HepG2 (cell line): ENCODE data around the gene BARX2. TPM values are rescaled to one million over a fixed set of nuclear protein-coding genes. Genes with fewer than 3 reads are reported as not detected.

Source experiments
- ATF1 ChIP-seq: IDR thresholded peaks from 2 replicates; pipeline ENCODE4 v1.6.1; 2016; ENCODE audit warnings: mild to moderate bottlenecking, control low read depth
- EED ChIP-seq: sonication (generic); formaldehyde crosslinking; IDR thresholded peaks from 2 replicates; pipeline ENCODE4 v1.5.0; 2020; ENCODE audit warnings: mild to moderate bottlenecking, missing genetic modification reagents
- ERF ChIP-seq: IDR thresholded peaks from 2 replicates; pipeline ENCODE4 v1.6.1; 2018; ENCODE audit warnings: missing biosample characterization, missing genetic modification reagents
- KAT7 ChIP-seq: IDR thresholded peaks from 2 replicates; pipeline ENCODE4 v1.6.1; 2018; ENCODE audit warnings: borderline replicate concordance, missing compliant biosample characterization
- KDM5B ChIP-seq: sonication (generic); formaldehyde crosslinking; IDR thresholded peaks from 2 replicates; pipeline ENCODE4 v1.4.0; 2020; ENCODE audit warnings: missing genetic modification reagents, mild to moderate bottlenecking, borderline replicate concordance
- MED13 ChIP-seq: sonication (generic); formaldehyde crosslinking; IDR thresholded peaks from 2 replicates; pipeline ENCODE4 v1.5.0; 2020; ENCODE audit warnings: missing genetic modification reagents
- MTERF4 ChIP-seq: sonication (generic); formaldehyde crosslinking; IDR thresholded peaks from 2 replicates; pipeline ENCODE4 v1.8.0; 2023; ENCODE audit warnings: mild to moderate bottlenecking, missing genetic modification reagents
- POGZ ChIP-seq: sonication (generic); formaldehyde crosslinking; IDR thresholded peaks from 2 replicates; pipeline ENCODE4 v1.4.0; 2020; ENCODE audit warnings: mild to moderate bottlenecking, missing genetic modification reagents
- REL ChIP-seq: sonication (generic); formaldehyde crosslinking; conservative IDR thresholded peaks from 2 replicates; pipeline ENCODE4 v1.8.0; 2022; ENCODE audit warnings: mild to moderate bottlenecking, missing genetic modification reagents, moderate library complexity
- RFXANK ChIP-seq: IDR thresholded peaks from 2 replicates; pipeline ENCODE4 v1.6.1; 2016
- SMC3 ChIP-seq: IDR thresholded peaks from 2 replicates; pipeline ENCODE4 v1.6.1; 2011; ENCODE audit warnings: low read length, improper control_type of control experiment
- SSRP1 ChIP-seq: IDR thresholded peaks from 2 replicates; pipeline ENCODE4 v1.6.1; 2016; ENCODE audit warnings: control low read depth
- STAG1 ChIP-seq: sonication (generic); formaldehyde crosslinking; IDR thresholded peaks from 2 replicates; pipeline ENCODE4 v1.4.0; 2020; ENCODE audit warnings: missing genetic modification reagents
- XBP1 ChIP-seq: sonication (generic); formaldehyde crosslinking; IDR thresholded peaks from 2 replicates; pipeline ENCODE4 v1.5.0; 2020; ENCODE audit warnings: missing genetic modification reagents
- ZBTB38 ChIP-seq: sonication (generic); formaldehyde crosslinking; IDR thresholded peaks from 2 replicates; pipeline ENCODE4 v1.5.1; 2020; ENCODE audit warnings: mild to moderate bottlenecking, missing genetic modification reagents
- ZNF430 ChIP-seq: sonication (generic); formaldehyde crosslinking; IDR thresholded peaks from 2 replicates; pipeline ENCODE4 v1.9.0; 2021; ENCODE audit warnings: mild to moderate bottlenecking, missing genetic modification reagents
- ZNF460 ChIP-seq: sonication (generic); formaldehyde crosslinking; IDR thresholded peaks from 2 replicates; pipeline ENCODE4 v1.5.1; 2020; ENCODE audit warnings: missing genetic modification reagents, mild to moderate bottlenecking, borderline replicate concordance
- ZNF484 ChIP-seq: sonication (generic); formaldehyde crosslinking; IDR thresholded peaks from 2 replicates; pipeline ENCODE4 v1.5.1; 2020; ENCODE audit warnings: mild to moderate bottlenecking, low read depth, missing genetic modification reagents, borderline replicate concordance
- ZNF552 ChIP-seq: sonication (generic); formaldehyde crosslinking; IDR thresholded peaks from 2 replicates; pipeline ENCODE4 v1.9.0; 2022; ENCODE audit warnings: missing genetic modification reagents, mild to moderate bottlenecking, borderline replicate concordance
- ZNF562 ChIP-seq: sonication (generic); formaldehyde crosslinking; IDR thresholded peaks from 2 replicates; pipeline ENCODE4 v1.8.0; 2022; ENCODE audit warnings: missing genetic modification reagents, borderline replicate concordance
- ZNF570 ChIP-seq: sonication (generic); formaldehyde crosslinking; IDR thresholded peaks from 2 replicates; pipeline ENCODE4 v1.4.0; 2020; ENCODE audit warnings: mild to moderate bottlenecking, missing genetic modification reagents, borderline replicate concordance
- ZNF710 ChIP-seq: sonication (generic); formaldehyde crosslinking; IDR thresholded peaks from 2 replicates; pipeline ENCODE4 v1.5.0; 2020; ENCODE audit warnings: mild to moderate bottlenecking, missing genetic modification reagents, borderline replicate concordance
- ZNF792 ChIP-seq: IDR thresholded peaks from 2 replicates; pipeline ENCODE4 v1.6.1; 2016
- polyA plus RNA-seq, 8 experiments: library from polyadenylated mRNA; depleted of rRNA in 3 of 8; stranded (reverse) in 7 of 8; unstranded in 1 of 8; fragments of >200 nt; fragmentation: Illumina TruSeq in 4 of 8; extraction: Trizol in 4 of 8; gene quantifications; 2 replicates each; pipeline versions ENCODE4 v1.2.1 to v1.2.3, GENCODE V29; 2011 to 2016; ENCODE audit warnings: low read depth in 4 of 8, missing spikeins in 1 of 8, mixed read lengths in 1 of 8; ENCODE audit not compliant: insufficient read depth in 1 of 8
- total RNA-seq, 5 experiments: library from RNA; depleted of rRNA; stranded (reverse); fragments of >200 nt; fragmentation: Illumina TruSeq; extraction: Trizol; gene quantifications; 2 replicates each; pipeline ENCODE4 v1.2.3, GENCODE V29; 2016; ENCODE audit warnings: low read depth in 1 of 5
- TF ChIP-seq, protein P1 (sequence below): sonication (generic); formaldehyde crosslinking; conservative IDR thresholded peaks from 2 replicates; pipeline ENCODE4 v1.4.0; 2020; ENCODE audit warnings: missing genetic modification reagents
- TF ChIP-seq, protein P2 (sequence below): sonication (generic); formaldehyde crosslinking; IDR thresholded peaks from 2 replicates; pipeline ENCODE4 v1.4.0; 2020; ENCODE audit warnings: missing genetic modification reagents, borderline replicate concordance

BARX2 gene
- total and polyA plus RNA-seq, 2 of the 13 experiments (the other 11 are each of a cell fraction or from before 2014, with no cell fraction given), result not detected

GRCh38 chr11:129364143-129364654 is 11.4 kb upstream of the BARX2 start (continued):
- TF ChIP-seq, protein P1, sequence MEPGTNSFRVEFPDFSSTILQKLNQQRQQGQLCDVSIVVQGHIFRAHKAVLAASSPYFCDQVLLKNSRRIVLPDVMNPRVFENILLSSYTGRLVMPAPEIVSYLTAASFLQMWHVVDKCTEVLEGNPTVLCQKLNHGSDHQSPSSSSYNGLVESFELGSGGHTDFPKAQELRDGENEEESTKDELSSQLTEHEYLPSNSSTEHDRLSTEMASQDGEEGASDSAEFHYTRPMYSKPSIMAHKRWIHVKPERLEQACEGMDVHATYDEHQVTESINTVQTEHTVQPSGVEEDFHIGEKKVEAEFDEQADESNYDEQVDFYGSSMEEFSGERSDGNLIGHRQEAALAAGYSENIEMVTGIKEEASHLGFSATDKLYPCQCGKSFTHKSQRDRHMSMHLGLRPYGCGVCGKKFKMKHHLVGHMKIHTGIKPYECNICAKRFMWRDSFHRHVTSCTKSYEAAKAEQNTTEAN (CRISPR knock-in tag), result no peak
- TF ChIP-seq MTERF4 (0 out of 2 replicates have a peak, but pooled peaks have one; percentile 39), ZNF710 (CRISPR knock-in tag) (peak; percentile 63; the same call in 1 of the 2 replicates), ZNF570 (no peak), KAT7 (CRISPR knock-in tag) (0 out of 2 replicates have a peak, but pooled peaks have one; percentile 43), RFXANK (CRISPR knock-in tag) (no peak), ZNF552 (CRISPR knock-in tag) (no peak), SMC3 (peak; percentile 90), ERF (CRISPR knock-in tag) (peak; percentile 58; the same call in 1 of the 2 replicates), KDM5B (CRISPR knock-in tag) (peak; percentile 53; the same call in 1 of the 2 replicates), POGZ (CRISPR knock-in tag) (peak; percentile 73), ZNF430 (CRISPR knock-in tag) (no peak), STAG1 (peak; percentile 99), ZNF484 (CRISPR knock-in tag) (no peak), ATF1 (CRISPR knock-in tag) (no peak), EED (CRISPR knock-in tag) (no peak), ZNF792 (CRISPR knock-in tag) (peak; percentile 67; the same call in 1 of the 2 replicates), MED13 (0 out of 2 replicates have a peak, but pooled peaks have one; percentile 20), ZNF562 (no peak), SSRP1 (CRISPR knock-in tag) (no peak), ZBTB38 (CRISPR knock-in tag) (peak; percentile 45; the same call in 1 of the 2 replicates), ZNF460 (CRISPR knock-in tag) (no peak), REL (CRISPR knock-in tag) (no peak), XBP1 (CRISPR knock-in tag) (no peak)
- TF ChIP-seq, protein P2, sequence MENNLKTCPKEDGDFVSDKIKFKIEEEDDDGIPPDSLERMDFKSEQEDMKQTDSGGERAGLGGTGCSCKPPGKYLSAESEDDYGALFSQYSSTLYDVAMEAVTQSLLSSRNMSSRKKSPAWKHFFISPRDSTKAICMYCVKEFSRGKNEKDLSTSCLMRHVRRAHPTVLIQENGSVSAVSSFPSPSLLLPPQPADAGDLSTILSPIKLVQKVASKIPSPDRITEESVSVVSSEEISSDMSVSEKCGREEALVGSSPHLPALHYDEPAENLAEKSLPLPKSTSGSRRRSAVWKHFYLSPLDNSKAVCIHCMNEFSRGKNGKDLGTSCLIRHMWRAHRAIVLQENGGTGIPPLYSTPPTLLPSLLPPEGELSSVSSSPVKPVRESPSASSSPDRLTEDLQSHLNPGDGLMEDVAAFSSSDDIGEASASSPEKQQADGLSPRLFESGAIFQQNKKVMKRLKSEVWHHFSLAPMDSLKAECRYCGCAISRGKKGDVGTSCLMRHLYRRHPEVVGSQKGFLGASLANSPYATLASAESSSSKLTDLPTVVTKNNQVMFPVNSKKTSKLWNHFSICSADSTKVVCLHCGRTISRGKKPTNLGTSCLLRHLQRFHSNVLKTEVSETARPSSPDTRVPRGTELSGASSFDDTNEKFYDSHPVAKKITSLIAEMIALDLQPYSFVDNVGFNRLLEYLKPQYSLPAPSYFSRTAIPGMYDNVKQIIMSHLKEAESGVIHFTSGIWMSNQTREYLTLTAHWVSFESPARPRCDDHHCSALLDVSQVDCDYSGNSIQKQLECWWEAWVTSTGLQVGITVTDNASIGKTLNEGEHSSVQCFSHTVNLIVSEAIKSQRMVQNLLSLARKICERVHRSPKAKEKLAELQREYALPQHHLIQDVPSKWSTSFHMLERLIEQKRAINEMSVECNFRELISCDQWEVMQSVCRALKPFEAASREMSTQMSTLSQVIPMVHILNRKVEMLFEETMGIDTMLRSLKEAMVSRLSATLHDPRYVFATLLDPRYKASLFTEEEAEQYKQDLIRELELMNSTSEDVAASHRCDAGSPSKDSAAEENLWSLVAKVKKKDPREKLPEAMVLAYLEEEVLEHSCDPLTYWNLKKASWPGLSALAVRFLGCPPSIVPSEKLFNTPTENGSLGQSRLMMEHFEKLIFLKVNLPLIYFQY (CRISPR knock-in tag), result peak; percentile 81; the same call in 1 of the 2 replicates
